Right atrium auricular region (tissue), 2 donors: ENCODE measurements around the gene POLR2L. TPM values are rescaled to one million over a fixed set of nuclear protein-coding genes. Genes with fewer than 3 reads are reported as not detected.
A peak's percentile ranks its signal among the peaks of the same experiment; 100 is the strongest.

Source experiments
- DNase-seq: peaks from one replicate; pipeline ENCODE4 v3.0.0-alpha.2; 2019; ENCODE audit warnings: low spot score
- H3K27ac ChIP-seq, 2 donors: fragments of 200-600 bp; sonication (generic); 1 replicate in 1 of 2; 2 replicates in 1 of 2; pipeline ENCODE4 v1.5.1; 2016 to 2019
- H3K27me3 ChIP-seq, 2 donors: fragments of 200-600 bp; sonication (generic); one replicate each; pipeline versions ENCODE4 v1.5.1 to v1.6.0; 2017 to 2019
- H3K36me3 ChIP-seq: fragments of 200-600 bp; sonication (generic); one replicate; pipeline ENCODE4 v1.5.1; 2016
- H3K4me1 ChIP-seq, 2 donors: fragments of 200-600 bp; sonication (generic); one replicate each; pipeline versions ENCODE4 v1.5.1 to v1.6.0; 2017 to 2019
- H3K4me3 ChIP-seq, 2 donors: fragments of 200-600 bp; sonication (generic); 1 replicate in 1 of 2; 2 replicates in 1 of 2; pipeline ENCODE4 v1.5.1; 2017 to 2019; ENCODE audit warnings: mild to moderate bottlenecking in 1 of 2, moderate library complexity in 1 of 2
- H3K9me3 ChIP-seq, 2 donors: fragments of 200-600 bp; sonication (generic); one replicate each; pipeline ENCODE4 v1.5.1; 2019
- total RNA-seq, 2 donors: library from RNA; depleted of rRNA; stranded (reverse); fragments of >200 nt; gene quantifications; one replicate each; pipeline ENCODE4 v1.1.0, GENCODE V29; 2016
- TF ChIP-seq, protein P1 (sequence below), 2 donors: fragments of 200-600 bp; sonication (generic); IDR thresholded peaks; one replicate each; pipeline ENCODE4 v1.5.1; 2019; ENCODE audit warnings: antibody characterized with exemption in 2 of 2

Gene POLR2L
- total RNA-seq, 2 donors from 2014 or later = 54.5 to 132 TPM

DNA sequence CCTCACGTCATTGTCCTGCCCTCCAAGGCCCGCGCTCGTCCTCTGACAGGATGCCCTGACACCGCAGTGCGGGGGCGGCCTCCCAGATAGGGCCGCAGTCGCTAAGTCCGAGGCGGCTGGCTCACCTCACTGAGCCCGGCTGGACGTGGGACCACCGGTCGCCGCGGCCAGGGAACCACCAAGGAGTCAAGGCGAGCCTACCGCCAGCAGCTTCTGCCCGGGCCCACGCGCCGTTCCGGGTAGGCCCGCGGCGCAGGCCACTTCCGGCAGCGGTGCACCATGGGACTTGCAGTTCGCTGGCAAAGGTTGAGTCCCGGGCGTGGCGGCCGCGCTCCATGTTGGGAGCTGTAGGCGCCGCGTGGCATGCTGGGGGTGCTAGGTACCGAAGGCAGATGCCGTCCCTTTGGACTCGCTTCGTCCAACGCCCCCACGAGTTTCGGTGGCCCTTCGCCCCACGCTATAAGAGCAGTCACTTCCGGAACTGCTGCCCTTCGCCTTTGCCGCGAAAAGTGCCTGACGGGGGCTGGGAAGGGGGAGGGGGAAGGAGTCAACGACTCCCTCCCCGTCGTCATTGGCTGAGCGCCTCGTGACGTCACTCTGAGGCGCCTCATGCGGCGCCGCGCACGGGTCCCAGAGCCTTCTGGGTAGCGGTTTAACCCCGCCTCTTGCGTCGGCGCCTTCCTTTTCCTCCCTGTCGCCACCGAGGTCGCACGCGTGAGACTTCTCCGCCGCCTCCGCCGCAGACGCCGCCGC is 32.9 kb downstream of the POLR2L start, which contains the start of gene RPLP2:
RPLP2 (plus strand) TSS at position 681 of the 753 bp plus-strand sequence. CDS start 268 bp downstream, outside the sequence.
- H3K4me1 ChIP-seq = peaks cover 0 to 45% of the 10 kb centered on the region in 2 donors
- peak; percentile 99 for DNase-seq
- H3K4me3 ChIP-seq = peak within 1 kb of the TSS; percentile 93 to 99
- H3K36me3 ChIP-seq = peaks cover 30% of the 10 kb centered on the region
- no peaks in the 10 kb centered on the region for H3K9me3 ChIP-seq
- no peaks in the 10 kb centered on the region for H3K27me3 ChIP-seq
- peak within 1 kb of the TSS; percentile 97 to 99 for H3K27ac ChIP-seq
- TF ChIP-seq, protein P1, sequence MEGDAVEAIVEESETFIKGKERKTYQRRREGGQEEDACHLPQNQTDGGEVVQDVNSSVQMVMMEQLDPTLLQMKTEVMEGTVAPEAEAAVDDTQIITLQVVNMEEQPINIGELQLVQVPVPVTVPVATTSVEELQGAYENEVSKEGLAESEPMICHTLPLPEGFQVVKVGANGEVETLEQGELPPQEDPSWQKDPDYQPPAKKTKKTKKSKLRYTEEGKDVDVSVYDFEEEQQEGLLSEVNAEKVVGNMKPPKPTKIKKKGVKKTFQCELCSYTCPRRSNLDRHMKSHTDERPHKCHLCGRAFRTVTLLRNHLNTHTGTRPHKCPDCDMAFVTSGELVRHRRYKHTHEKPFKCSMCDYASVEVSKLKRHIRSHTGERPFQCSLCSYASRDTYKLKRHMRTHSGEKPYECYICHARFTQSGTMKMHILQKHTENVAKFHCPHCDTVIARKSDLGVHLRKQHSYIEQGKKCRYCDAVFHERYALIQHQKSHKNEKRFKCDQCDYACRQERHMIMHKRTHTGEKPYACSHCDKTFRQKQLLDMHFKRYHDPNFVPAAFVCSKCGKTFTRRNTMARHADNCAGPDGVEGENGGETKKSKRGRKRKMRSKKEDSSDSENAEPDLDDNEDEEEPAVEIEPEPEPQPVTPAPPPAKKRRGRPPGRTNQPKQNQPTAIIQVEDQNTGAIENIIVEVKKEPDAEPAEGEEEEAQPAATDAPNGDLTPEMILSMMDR (IDR thresholded peaks at IDR 0.05) = no peak

DNA sequence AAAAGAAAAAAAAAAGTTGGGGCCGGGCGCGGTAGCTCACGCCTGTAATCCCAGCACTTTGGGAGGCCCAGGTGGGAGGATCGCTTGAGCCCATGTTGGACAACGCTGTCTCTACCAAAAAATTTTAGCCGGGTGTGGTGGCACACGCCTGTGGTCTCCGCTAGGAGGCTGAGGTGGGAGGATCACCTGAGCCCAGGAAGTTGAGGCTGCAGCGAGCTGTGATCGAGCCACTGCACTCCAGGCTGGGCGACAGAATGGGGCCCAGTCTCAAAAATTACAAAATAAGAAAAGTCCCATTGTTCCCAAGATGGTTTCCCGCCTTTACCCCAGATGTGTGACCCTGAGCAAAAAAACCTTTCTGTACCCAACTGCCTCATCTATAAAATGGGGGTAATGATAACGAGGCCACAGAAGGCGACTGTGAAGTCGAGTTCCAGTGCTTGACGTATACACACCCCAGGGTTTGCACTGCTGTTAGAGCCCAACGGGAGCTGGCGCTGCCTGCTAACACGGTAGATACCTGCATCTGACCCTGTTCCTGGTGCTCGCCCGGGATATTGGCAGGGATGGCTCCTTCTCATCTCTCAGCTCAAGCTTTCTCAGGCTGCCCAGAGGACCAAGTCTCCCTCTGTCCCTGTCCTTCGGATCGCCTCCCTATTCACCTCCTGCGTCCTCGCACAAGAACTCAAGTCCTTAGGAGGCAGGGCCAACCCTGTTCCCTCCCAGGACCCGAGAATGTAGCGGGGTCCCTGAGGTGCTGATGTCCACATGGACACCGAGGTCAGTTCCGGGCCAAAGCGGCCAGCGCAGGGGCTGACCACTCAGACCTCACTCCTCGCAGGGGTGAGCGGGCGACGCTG is 33.7 kb downstream of the POLR2L start:
- no peaks in the 10 kb centered on the region for H3K27me3 ChIP-seq
- peak overlapping the region; percentile 97 to 99 for H3K27ac ChIP-seq
- H3K4me1 ChIP-seq = peaks cover 0 to 53% of the 10 kb centered on the region in 2 donors
- H3K9me3 ChIP-seq = no peaks in the 10 kb centered on the region
- H3K4me3 ChIP-seq = peak overlapping the region; percentile 93 to 99
- peak; percentile 93 for DNase-seq
- TF ChIP-seq, protein P1 (IDR thresholded peaks at IDR 0.05) = no peak
- H3K36me3 ChIP-seq = peaks cover 27% of the 10 kb centered on the region

DNA sequence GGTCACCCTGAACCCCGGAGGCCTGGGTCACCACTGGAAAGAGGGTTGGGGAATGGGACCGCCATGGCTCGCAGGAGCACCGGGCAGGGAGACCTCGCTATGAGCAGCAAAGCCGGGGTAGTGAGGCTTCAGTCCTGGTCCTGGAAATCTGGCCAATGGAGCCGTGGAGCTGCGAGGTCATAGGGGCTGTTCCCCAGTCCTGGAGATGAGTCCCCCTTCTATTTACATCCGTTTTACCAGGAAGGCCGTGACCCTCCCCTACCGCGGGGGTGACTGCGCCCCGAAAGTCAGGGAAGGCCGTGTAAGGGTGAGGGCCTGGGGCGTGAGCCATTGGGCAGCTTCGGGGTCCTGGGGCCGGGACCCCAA is 37.7 kb downstream of the POLR2L start:
- H3K27ac ChIP-seq = peak overlapping the region; percentile 90 to 93
- TF ChIP-seq, protein P1 (IDR thresholded peaks at IDR 0.05) = no peak
- DNase-seq = no peak
- H3K4me3 ChIP-seq = peak overlapping the region; percentile 53 to 64
- no peaks in the 10 kb centered on the region for H3K9me3 ChIP-seq
- no peaks in the 10 kb centered on the region for H3K36me3 ChIP-seq
- no peaks in the 10 kb centered on the region for H3K27me3 ChIP-seq
- peaks cover 0 to 34% of the 10 kb centered on the region in 2 donors for H3K4me1 ChIP-seq

GRCh38 chr11:803770-804598 is 38.3 kb downstream of the POLR2L start:
- Histone ChIP-seq H3K36me3 (no peaks in the 10 kb centered on the region), H3K9me3 (no peaks in the 10 kb centered on the region), H3K4me1 (peaks cover 0 to 37% of the 10 kb centered on the region in 2 donors), H3K27me3 (no peaks in the 10 kb centered on the region), H3K4me3 (peak overlapping the region in 1 of 2 donors; percentile 64), H3K27ac (no peak overlapping the region)
- TF ChIP-seq, protein P1 (IDR thresholded peaks at IDR 0.05) = no peak
- DNase-seq = no peak

- H3K4me1 ChIP-seq = peaks cover 0 to 36% of the 10 kb centered on the region in 2 donors
- TF ChIP-seq, protein P1 (IDR thresholded peaks at IDR 0.05) = no peak
- H3K36me3 ChIP-seq = no peaks in the 10 kb centered on the region
- no peaks in the 10 kb centered on the region for H3K27me3 ChIP-seq
- no peak overlapping the region for H3K4me3 ChIP-seq
- no peak for DNase-seq
- no peaks in the 10 kb centered on the region for H3K9me3 ChIP-seq
- H3K27ac ChIP-seq = no peak overlapping the region
Measured at GRCh38 chr11:803467-803742, 38.9 kb downstream of the POLR2L start.
